HG03442 (cell line): ENCODE data around the gene NR2F1-AS1.
"Not testable (repeated sequence)": the region's sequence is repeated elsewhere in the genome, so short reads cannot be mapped to it uniquely, and the experiment has no call there.

Source experiments
- ATAC-seq: cut with Tn5 transposase; IDR thresholded peaks from one replicate; pipeline ENCODE4 v1.9.1; 2021; ENCODE audit warnings: mild to moderate bottlenecking, moderate library complexity; ENCODE audit not compliant: unreplicated experiment

NR2F1-AS1 gene

DNA sequence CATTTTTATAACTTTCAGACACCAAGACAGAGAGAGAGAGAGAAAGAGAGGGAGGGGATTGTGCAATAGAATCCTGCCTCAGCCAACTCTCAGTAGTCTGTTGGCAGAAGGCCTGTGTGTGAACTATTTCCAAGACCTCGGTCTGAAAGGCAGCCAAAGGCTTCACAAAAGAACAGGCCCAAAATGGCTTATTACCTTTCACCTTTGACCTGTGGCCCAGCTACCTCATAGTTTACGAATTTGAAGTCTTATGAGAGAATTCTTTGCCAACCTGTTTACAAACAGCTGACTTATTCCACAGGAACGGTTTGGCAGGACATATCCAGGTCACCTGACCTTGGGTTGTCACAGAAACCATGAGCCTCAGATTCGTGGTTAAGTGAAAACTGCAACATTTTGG is 48.6 kb downstream of the NR2F1-AS1 start:
- ATAC-seq = no peak

- ATAC-seq = not testable (repeated sequence)
These were observed 59.2 kb downstream of the NR2F1-AS1 start for GRCh38 chr5:93521815-93522214.

DNA sequence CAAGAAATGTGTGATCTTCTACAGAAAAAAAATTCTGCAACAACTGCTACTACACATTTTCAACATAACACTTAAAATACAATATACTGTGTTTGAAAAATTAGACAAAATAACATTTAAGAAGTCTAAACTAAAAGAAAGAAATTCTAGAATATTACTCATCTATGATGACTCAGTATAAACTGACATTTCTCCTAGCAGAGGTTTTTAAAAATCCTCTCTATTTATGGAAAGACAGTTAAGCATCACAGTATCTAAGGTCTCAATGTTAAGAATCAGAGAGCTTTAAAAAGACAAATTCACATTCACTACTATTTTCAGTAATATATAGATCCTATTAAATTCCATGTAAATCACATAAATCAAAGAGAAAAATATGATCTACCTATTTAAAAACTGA is 61.3 kb downstream of the NR2F1-AS1 start:
- ATAC-seq = no peak

- ATAC-seq = no peak
These were observed 63.2 kb downstream of the NR2F1-AS1 start for GRCh38 chr5:93517828-93518227.

- ATAC-seq = no peak
These were observed 67.7 kb downstream of the NR2F1-AS1 start for GRCh38 chr5:93513298-93513697.

GRCh38 chr5:93512799-93513198 is 68.2 kb downstream of the NR2F1-AS1 start:
- ATAC-seq = no peak

- ATAC-seq = no peak
These were observed 69.6 kb downstream of the NR2F1-AS1 start for GRCh38 chr5:93511445-93511844.

GRCh38 chr5:93510626-93511380 is 70.2 kb downstream of the NR2F1-AS1 start:
- no peak for ATAC-seq

- ATAC-seq = not testable (repeated sequence)
These were observed 75.5 kb downstream of the NR2F1-AS1 start for GRCh38 chr5:93505553-93505952.

- ATAC-seq = no peak
These were observed 77.4 kb downstream of the NR2F1-AS1 start for GRCh38 chr5:93503598-93504067.

- no peak for ATAC-seq
These were observed 83.9 kb downstream of the NR2F1-AS1 start for GRCh38 chr5:93497096-93497495.

- ATAC-seq = no peak
These were observed 101.0 kb downstream of the NR2F1-AS1 start for GRCh38 chr5:93479982-93480509.

GRCh38 chr5:93477816-93478215 is 103.2 kb downstream of the NR2F1-AS1 start:
- ATAC-seq = no peak

DNA sequence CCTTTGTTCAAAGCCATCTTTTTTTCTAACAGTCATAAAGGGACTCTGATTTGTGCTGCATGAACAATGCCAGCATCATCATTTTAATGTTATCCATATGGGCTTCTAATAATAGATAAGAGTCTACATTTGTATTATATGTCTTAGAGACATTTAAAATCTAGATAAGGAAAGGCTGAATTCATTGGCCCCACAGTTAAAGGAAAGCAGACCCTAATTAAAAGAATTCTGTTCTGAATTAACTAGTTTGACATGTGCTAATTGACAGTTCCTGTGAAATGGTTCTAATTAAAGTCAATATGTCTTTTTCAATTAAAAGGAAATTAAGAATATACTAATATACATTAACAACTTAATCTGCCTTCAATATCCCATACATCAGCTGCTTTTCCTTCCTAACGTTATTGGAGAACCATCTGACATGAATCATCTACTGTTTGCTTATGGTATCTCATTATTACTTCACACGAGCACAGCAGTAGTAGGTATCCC is 104.7 kb downstream of the NR2F1-AS1 start:
- ATAC-seq = no peak

DNA sequence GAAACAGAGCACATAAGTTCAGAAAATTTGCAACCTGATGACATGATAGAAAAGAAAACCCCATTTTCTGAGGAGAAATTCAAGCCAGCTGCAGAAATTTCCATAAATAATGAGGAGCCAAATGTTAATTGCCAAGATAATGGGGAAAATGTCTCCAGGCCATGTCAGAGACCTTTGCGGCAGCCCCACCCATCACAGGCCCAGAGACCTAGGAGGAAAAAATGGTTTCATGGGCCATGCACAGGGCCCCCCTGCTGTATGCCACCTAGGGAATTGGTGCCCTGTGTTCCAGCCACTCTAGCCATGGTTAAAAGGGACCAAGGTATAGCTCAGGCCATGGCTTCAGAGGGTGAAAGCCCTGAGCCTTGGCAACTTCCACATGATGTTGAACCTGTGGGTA is 118.1 kb downstream of the NR2F1-AS1 start:
- ATAC-seq = no peak

GRCh38 chr5:93461756-93462155 is 119.3 kb downstream of the NR2F1-AS1 start:
- no peak for ATAC-seq

- no peak for ATAC-seq
These were observed 120.7 kb downstream of the NR2F1-AS1 start for GRCh38 chr5:93460286-93460685.

- not testable (repeated sequence) for ATAC-seq
These were observed 124.2 kb downstream of the NR2F1-AS1 start for GRCh38 chr5:93456796-93457195.

DNA sequence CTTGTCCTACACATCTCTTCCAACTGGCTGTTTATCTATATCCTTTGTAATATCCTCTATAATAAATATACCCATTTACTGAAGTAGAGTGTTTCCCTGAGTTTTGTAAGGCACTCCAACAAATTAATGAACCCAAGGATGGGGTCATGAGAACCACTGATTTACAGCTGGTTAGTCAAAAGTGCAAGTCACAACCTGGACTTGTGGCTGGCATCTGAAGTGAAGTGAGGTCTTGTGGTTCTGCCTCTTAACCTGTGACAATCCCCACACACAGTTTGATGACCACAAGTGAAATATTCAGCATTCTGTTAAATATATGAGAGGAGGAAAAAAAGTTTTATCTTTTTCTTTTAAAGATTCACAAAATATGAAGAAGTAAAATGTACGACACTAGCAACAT is 126.1 kb downstream of the NR2F1-AS1 start:
- no peak for ATAC-seq

GRCh38 chr5:93452255-93452654 is 128.8 kb downstream of the NR2F1-AS1 start:
- no peak for ATAC-seq

GRCh38 chr5:93438124-93438523 is 142.9 kb downstream of the NR2F1-AS1 start:
- no peak for ATAC-seq

GRCh38 chr5:93436083-93436482 is 144.9 kb downstream of the NR2F1-AS1 start:
- no peak for ATAC-seq
